Effector memory CD8-positive, alpha-beta T cell (primary cell): ENCODE data around the gene CRYBA4.

Experiments
- ATAC-seq: fragments of 150-1000 bp; cut with Tn5 transposase; replicated peaks from 2 replicates; pipeline ENCODE4 v1.10.0; 2021; ENCODE audit warnings: mild to moderate bottlenecking, moderate library complexity
- DNase-seq, 3 experiments: peaks; one replicate each; pipeline ENCODE4 v3.0.0; 2021
- H3K27ac Mint-ChIP-seq, 2 donors: one replicate each; pipeline ENCODE4 v1.8.0; 2022; ENCODE audit warnings: mild to moderate bottlenecking in 2 of 2, mixed read lengths in 2 of 2, moderate library complexity in 2 of 2
- H3K27me3 Mint-ChIP-seq, 2 donors: one replicate each; pipeline ENCODE4 v1.8.0; 2022; ENCODE audit warnings: mixed read lengths in 2 of 2
- H3K36me3 Mint-ChIP-seq: one replicate; pipeline ENCODE4 v1.8.0; 2022; ENCODE audit warnings: mild to moderate bottlenecking, moderate library complexity, mixed read lengths; ENCODE audit not compliant: insufficient read depth
- H3K4me1 Mint-ChIP-seq, 2 donors: one replicate each; pipeline ENCODE4 v1.8.0; 2022; ENCODE audit warnings: low read depth in 2 of 2, mixed read lengths in 2 of 2
- H3K4me3 Mint-ChIP-seq, 2 donors: one replicate each; pipeline ENCODE4 v1.8.0; 2022; ENCODE audit warnings: mild to moderate bottlenecking in 2 of 2, mixed read lengths in 2 of 2, moderate library complexity in 2 of 2
- H3K9me3 Mint-ChIP-seq, 2 donors: one replicate each; pipeline ENCODE4 v1.8.0; 2022; ENCODE audit warnings: mixed read lengths in 2 of 2

The CRYBA4 gene

DNA sequence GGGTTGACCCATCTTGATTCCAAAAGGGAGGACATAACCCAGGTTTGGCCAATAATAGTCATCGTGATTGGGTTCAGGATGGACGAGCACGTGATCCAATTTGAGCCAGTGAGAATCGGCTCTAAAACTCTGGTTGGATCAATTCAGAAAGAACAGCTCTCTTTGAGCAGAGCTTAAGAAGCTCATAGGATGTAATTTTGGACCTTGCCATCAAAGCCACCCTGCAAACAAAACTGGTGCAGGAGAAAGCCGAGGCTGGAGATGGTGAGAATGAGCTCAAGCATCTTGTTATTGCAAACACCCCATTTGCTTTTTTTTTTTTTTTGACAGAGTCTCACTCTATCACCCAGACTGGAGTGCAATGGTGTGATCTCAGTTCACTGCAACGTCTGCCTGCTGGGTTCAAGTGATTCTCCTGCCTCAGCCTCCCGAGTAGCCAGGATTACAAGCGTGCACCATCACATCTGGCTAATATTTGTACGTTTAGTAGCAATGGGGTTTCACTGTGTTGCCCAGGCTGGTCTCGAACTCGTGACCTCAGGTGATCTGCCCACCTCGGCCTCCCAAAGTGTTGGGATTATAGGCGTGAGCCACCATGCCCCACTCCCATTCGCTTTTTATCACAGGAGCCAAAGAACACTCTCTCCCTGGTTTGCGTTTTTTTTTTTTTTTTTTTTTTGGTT lies 21.8 kb downstream of the CRYBA4 start:
- ATAC-seq (peak; percentile 53), DNase-seq (no peak)
- Mint-ChIP-seq H3K4me1 (peaks cover 67 to 82% of the 10 kb centered on the region in 2 donors), H3K4me3 (peak overlapping the region; percentile 73 to 77), H3K27me3 (no peaks in the 10 kb centered on the region), H3K27ac (peak overlapping the region; percentile 93 to 98), H3K36me3 (peaks cover 17% of the 10 kb centered on the region), H3K9me3 (no peaks in the 10 kb centered on the region)

DNA sequence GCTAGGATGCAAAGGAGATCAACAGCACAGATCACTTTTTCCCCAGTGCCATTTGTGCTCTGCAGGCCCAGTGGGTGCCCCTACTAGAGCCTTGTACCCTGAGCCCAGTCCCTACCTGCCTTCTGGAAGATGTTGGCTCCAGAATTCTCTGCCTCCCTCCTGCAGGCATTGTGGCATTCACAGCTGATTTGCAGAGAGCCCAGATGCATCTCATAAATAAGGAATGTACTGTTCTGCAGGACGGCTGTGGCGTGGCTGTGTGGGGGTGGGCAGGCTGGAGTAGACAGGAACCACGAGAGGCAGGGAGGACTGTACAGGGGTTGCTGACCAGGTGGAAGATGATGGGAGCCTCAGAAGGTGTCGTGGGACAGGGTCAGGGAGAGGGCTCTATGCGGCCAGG lies 24.4 kb downstream of the CRYBA4 start:
- no peaks in the 10 kb centered on the region for H3K27me3 Mint-ChIP-seq
- H3K4me3 Mint-ChIP-seq = peak overlapping the region; percentile 79 to 84
- H3K36me3 Mint-ChIP-seq = peaks cover 25% of the 10 kb centered on the region
- ATAC-seq (no peak), DNase-seq (no peak)
- H3K27ac Mint-ChIP-seq = peak overlapping the region in 1 of 2 donors; percentile 78
- peaks cover 72 to 82% of the 10 kb centered on the region in 2 donors for H3K4me1 Mint-ChIP-seq
- H3K9me3 Mint-ChIP-seq = no peaks in the 10 kb centered on the region

DNA sequence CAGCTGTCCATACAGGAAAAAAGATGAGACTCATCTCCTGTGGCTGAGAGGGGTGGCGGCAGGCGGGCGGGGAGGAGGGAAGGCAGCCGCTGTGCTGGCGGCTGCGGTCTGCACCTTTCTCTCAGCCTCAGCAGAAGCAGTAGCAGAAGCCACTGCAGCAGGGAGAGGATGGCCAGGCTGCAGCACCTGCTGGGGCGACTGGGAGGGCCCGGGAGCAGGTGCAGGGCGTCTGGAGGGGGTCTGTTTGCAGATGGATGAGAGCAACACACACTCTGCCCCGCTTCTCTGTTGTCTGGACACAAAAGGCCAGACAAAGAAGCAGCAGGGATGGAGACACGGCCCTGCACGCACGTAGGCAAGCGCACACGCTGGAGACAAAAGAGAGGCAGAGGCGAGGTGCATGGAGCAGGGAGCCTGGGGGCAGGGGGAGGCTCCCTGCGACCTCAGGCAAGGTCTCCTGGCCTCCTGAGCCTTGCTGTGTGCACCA lies 26.3 kb downstream of the CRYBA4 start:
- Mint-ChIP-seq H3K4me1 (peaks cover 56 to 63% of the 10 kb centered on the region in 2 donors), H3K4me3 (peak overlapping the region; percentile 79 to 84), H3K27ac (peak overlapping the region; percentile 58 to 78), H3K36me3 (peaks cover 15% of the 10 kb centered on the region), H3K27me3 (no peaks in the 10 kb centered on the region), H3K9me3 (no peaks in the 10 kb centered on the region)
- DNase-seq (peak; percentile 37 to 41 (median 41)), ATAC-seq (peak; percentile 73)

DNA sequence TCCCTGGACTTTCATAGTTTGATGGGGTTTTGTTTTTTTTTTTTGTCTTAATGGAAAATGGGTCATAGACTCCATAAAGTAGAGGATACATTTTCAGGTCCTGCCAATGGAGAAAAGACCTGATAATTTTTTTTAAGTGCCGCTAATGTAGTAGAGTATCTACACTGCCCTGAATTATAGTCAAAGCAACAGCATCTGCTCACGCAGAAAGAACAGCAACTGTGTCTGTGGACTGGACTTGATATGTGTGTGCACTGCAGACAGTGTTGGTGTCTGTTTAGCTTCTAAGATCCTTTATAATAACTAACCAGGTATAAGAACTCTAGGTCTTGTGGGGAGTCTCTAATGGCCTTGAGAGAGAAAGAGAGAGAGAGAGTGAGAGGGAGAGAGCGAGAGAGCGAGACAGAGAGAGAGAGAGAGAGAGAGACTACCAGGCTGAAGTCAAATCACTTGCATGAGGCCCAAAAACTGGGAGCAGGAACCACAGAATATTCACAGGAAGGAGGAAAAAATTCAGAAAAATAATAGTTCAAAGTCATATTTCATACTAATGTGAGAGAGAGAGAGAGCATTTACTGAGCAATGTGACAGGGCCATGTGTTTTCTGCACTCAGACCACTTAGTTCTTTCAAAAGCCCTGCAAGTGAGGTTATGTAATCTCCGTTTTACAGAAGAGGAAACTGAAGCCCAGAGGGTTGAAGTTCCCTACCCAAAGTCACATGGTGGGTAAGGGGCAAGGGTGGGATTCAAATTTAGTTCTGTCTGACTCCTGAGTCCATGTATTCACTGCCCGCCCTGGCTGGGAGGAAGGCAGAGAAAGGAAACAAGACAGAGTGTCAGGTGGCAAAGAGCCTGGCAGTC lies 27.0 kb downstream of the CRYBA4 start:
- H3K27me3 Mint-ChIP-seq = no peaks in the 10 kb centered on the region
- peak overlapping the region; percentile 79 to 84 for H3K4me3 Mint-ChIP-seq
- peak overlapping the region; percentile 58 to 78 for H3K27ac Mint-ChIP-seq
- H3K36me3 Mint-ChIP-seq = peaks cover 12% of the 10 kb centered on the region
- no peak for ATAC-seq
- peaks cover 50 to 56% of the 10 kb centered on the region in 2 donors for H3K4me1 Mint-ChIP-seq
- no peaks in the 10 kb centered on the region for H3K9me3 Mint-ChIP-seq
- no peak for DNase-seq

DNA sequence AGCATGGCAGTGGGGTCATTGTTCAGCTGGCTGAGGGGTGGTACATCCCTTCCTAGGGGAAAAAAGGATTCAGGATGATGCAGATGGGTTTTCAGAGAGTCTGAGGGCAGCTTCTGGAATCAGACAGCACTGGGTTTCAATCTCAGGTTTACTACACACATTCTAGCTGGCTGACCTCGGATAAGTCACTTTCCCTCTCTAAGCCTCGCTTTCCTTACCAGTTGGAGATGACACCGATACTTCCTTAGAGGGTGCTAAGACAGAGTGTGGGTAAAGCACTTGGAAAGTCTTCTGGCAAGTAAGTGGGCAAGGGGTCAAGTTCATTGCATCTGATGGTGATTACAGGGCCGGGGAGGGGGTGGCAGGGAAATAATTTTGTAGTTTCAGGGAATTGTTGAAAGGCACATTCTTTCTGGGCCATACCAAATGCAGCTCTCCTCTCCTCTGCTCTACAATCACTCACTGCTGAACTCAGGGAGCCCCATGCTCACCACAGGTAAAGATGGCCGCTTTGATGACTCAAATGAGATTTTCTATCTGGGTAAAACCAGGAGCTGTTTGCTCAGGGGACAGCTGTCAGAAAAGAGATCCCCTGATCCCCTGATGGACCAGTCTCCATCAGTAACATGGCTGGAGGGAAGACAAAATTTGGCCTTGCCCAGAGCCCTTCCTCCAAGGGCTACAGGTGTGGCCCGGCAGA lies 29.1 kb downstream of the CRYBA4 start:
- Mint-ChIP-seq H3K27me3 (no peaks in the 10 kb centered on the region), H3K4me1 (peaks cover 34 to 38% of the 10 kb centered on the region in 2 donors), H3K36me3 (peaks cover 9% of the 10 kb centered on the region), H3K9me3 (no peaks in the 10 kb centered on the region), H3K4me3 (no peak overlapping the region), H3K27ac (peak overlapping the region; percentile 28 to 49)
- DNase-seq = no peak
- ATAC-seq = no peak

DNA sequence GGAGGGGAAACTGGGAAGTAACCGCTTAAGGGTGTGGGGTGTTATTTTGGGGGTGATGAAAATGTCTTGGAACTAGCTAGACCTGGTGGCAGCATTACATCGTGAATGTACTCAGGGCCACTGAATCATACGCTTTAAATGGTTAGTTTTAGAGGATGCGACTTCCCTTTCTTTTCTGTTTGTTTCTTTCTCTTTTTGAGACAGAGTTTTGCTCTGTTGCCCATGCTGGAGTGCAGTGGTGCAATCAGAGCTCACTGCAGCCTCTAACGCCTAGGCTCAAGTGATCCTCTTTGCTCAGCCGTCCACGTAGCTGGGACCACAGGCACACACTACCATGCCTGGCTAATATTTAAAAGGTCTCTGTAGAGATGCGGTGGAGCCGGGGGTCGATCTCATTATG lies 30.1 kb downstream of the CRYBA4 start:
- Mint-ChIP-seq H3K27me3 (no peaks in the 10 kb centered on the region), H3K9me3 (no peaks in the 10 kb centered on the region), H3K4me3 (no peak overlapping the region), H3K36me3 (peaks cover 9% of the 10 kb centered on the region), H3K4me1 (peaks cover 28% of the 10 kb centered on the region in 2 donors), H3K27ac (peak overlapping the region in 1 of 2 donors; percentile 49)
- no peak for DNase-seq
- no peak for ATAC-seq

DNA sequence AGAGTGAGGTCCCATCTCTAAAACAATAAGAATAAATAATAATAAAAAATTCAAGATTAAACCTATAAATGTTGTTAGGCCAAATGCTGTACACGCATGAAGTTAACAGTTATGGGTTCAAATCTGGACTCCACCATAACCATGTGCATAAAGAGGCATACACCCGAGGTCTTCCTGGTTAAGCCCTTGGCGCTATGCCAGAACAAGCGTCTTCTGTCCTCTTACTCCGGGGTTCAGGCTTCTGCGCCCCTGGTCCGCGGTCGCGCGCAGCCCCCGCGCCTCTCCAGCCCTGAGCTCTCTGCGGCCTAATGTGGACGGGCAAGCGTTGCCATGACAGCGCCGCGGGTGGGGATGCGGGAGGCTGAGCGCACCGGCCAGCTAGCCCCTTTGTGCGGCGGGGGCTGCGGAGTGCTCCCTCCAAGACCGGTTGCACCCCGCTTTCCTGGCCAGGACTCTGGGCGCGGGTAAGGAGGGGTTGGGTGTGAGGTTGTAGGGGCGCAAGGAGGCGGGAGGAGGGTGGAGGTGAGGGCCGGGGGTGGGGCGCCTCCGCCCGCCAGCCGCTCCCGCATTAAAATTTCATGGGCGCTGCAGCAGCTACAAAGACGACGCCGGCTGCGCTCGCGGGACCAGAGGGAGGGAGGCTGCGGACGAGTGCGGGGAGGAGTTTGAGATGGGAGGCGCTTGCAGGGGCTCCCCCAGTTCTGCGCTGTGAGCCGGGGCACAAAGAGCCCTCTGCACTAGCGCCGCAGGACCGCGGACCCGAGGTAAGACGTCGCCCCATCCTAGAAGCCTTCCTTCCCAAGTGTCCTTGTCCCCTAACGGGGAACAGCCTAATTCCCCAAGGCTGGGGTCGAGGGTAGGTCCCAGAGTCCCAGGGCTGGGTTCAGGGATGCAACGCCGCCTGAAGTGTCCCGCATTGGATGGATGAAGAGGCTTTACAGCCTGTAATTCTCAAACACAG lies 35.4 kb downstream of the CRYBA4 start, which contains the start of gene MIAT:
MIAT (plus strand) TSS at position 698 of the 961 bp plus-strand sequence.
- Mint-ChIP-seq H3K9me3 (no peaks in the 10 kb centered on the region), H3K27me3 (no peaks in the 10 kb centered on the region), H3K4me3 (peak within 1 kb of the TSS; percentile 94 to 96), H3K4me1 (peaks cover 22 to 33% of the 10 kb centered on the region in 2 donors), H3K36me3 (peaks cover 10% of the 10 kb centered on the region), H3K27ac (peak within 1 kb of the TSS; percentile 92 to 94)
- ATAC-seq = peak; percentile 89
- peak; percentile 68 to 71 (median 70) for DNase-seq

DNA sequence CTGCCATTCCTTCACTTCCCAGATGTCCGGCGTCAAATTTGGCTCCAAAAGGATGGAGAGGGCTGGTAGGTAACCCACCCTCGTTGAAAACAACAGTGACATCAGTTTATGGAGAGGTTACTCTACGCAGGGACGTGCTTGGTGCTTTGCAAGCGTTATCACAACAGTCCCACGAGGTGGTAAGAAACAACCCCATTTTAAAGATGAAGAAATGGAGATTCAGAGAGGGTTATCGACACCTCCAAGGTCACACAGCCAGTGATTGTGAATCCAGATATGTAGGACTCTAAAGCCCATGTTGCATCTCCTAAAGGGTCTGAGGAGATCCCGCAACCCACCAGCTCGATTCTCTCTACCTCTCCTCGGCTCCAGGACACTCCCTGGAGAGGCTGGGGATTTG lies 36.4 kb downstream of the CRYBA4 start:
- ATAC-seq (peak; percentile 26), DNase-seq (no peak)

DNA sequence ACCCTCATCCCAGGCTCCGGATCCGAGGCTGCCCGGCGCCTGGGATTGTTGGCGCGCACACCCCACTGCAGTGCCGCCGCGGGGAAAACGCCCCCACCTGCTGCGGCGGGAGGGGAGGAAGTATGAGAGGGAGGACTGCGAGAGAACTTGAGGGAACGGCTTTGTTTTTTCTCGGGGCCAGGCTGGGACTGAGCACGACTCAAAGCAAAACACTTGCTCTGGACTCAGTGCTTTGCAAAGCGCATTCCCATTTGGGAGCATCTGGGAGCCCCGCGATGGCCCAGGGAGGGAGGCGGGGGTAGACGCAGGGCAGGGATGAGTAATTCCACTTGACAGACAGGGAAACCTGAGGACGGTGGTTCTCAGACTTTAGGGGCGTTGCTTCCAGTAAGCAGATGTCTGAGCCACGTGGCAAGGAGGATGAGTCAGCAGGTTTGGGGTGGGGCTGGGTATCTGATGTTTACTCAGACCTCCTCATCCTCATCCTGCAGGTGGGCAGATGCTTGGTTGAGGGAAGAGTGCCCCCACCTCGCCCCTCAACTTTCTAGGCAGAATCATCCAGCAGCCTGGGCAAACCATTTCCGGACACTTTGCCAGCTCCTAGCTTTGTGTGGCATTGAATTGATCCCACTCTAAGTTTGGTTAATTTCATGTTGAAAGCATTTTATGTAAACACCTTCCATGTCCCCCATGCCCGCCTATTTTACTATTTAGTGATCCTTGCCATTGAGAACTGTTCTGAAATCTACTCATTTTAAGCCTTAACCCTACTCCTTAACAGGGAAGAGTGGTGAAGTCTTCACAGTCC lies 37.1 kb downstream of the CRYBA4 start:
- no peaks in the 10 kb centered on the region for H3K27me3 Mint-ChIP-seq
- H3K9me3 Mint-ChIP-seq = no peaks in the 10 kb centered on the region
- H3K36me3 Mint-ChIP-seq = peaks cover 13% of the 10 kb centered on the region
- H3K4me3 Mint-ChIP-seq = peak overlapping the region; percentile 94 to 96
- peak; percentile 47 to 56 (median 54) for DNase-seq
- peak overlapping the region; percentile 92 to 94 for H3K27ac Mint-ChIP-seq
- peaks cover 24 to 38% of the 10 kb centered on the region in 2 donors for H3K4me1 Mint-ChIP-seq
- ATAC-seq = peak; percentile 69

More for the DNA sequence above, 36.4 kb downstream of the CRYBA4 start:
- H3K27ac Mint-ChIP-seq = peak overlapping the region; percentile 92 to 94
- H3K9me3 Mint-ChIP-seq = no peaks in the 10 kb centered on the region
- H3K27me3 Mint-ChIP-seq = no peaks in the 10 kb centered on the region
- peaks cover 22 to 38% of the 10 kb centered on the region in 2 donors for H3K4me1 Mint-ChIP-seq
- peaks cover 10% of the 10 kb centered on the region for H3K36me3 Mint-ChIP-seq
- peak overlapping the region; percentile 94 to 96 for H3K4me3 Mint-ChIP-seq

DNA sequence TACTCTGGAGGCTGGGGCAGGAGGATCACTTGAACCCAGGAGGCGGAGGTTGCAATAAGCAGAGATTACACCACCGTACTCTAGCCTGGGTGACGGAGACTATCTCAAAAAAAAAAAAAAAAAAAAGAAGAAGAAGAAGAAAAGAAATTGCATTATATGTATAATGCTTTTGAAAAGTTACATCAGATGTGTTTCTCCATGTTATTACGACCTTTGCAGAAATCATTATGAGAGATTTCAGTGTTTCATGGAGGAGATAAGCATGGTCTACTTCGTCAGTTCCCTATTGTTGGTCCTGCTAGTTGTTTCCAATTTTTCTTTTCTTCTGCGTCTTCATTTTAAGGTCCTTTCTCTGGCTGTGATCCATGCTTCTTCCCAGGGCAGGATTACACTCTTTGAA lies 38.6 kb downstream of the CRYBA4 start:
- Mint-ChIP-seq H3K4me3 (no peak overlapping the region), H3K27me3 (no peaks in the 10 kb centered on the region), H3K9me3 (no peaks in the 10 kb centered on the region), H3K27ac (no peak overlapping the region), H3K36me3 (peaks cover 14% of the 10 kb centered on the region), H3K4me1 (peaks cover 36 to 51% of the 10 kb centered on the region in 2 donors)
- no peak for DNase-seq
- ATAC-seq = no peak

DNA sequence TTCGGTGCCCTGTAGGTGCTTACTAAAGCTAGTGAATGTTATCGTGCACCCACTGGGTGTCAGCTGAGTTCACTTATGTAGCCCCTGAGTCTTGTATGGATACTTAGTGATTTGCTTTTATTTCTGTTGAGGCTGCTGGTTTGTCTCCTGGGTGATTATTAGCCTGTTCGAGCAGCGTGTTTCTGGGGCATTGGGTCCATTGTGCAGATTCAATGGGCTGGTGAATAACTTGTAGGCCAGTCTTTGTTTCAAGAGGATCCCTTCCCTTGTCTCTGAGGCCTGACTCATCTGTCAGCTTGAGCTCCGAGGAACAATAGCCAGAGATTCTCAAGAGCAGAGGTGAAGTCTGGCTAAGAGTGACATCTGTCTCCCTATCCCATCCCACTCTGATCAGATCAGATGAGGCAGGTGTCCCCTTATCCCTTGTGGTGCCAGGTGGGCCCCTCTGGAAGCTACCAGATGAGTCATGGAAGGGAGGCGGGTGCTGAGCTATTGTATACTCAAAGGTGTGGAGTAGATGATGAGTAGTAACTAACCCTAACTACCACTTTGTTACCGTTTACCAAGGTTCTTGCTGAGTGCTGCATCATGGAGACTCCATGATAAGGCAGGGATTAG lies 39.3 kb downstream of the CRYBA4 start:
- no peak overlapping the region for H3K27ac Mint-ChIP-seq
- no peak overlapping the region for H3K4me3 Mint-ChIP-seq
- ATAC-seq (no peak), DNase-seq (no peak)
- peaks cover 40 to 58% of the 10 kb centered on the region in 2 donors for H3K4me1 Mint-ChIP-seq
- H3K27me3 Mint-ChIP-seq = no peaks in the 10 kb centered on the region
- no peaks in the 10 kb centered on the region for H3K9me3 Mint-ChIP-seq
- H3K36me3 Mint-ChIP-seq = peaks cover 17% of the 10 kb centered on the region
